ENCODE results near the gene CORO7.

CORO7 gene

DNA sequence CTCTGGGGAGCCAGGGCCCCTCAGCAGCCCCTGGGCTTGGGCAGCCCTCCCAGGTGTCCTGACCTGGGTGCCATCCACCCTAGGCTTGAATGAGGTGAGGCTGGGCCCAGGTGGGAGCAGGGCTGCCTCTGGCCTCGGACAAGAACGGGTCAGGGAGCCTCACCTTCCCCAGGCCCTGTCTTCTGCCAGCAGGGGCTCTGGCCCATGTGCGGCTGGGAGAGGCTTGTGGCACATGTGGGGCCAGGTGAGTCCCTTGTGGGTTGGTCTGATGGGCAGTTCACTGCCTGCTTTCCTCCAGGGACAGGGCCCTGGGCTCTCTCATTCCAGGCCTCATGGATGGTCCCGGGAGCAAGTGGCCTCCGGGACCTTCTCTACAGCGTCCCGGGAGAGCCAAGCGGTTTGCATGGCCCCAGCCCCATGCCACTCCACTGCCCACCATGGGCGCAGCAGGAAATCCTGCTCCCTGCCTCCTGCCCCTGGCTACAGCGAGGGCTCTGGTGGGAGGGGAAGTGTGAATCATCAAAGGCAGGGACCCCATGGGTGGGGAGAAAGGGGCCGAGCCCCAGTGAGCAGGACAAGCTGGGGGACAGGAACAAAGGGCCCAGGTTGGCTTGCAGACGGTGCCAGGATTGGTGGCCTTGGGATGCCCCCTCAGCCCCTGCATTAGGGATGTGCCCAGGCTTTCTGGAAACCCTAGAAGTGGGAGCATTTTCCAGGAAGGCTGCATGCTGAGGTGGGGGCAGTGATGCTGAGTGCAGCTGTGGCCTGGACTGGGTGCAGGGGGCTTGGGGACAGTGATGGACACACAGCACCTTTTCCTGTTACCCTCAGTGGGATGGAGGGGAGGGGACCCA lies 32.6 kb downstream of the CORO7 start:
- TF ChIP-seq, protein P1, sequence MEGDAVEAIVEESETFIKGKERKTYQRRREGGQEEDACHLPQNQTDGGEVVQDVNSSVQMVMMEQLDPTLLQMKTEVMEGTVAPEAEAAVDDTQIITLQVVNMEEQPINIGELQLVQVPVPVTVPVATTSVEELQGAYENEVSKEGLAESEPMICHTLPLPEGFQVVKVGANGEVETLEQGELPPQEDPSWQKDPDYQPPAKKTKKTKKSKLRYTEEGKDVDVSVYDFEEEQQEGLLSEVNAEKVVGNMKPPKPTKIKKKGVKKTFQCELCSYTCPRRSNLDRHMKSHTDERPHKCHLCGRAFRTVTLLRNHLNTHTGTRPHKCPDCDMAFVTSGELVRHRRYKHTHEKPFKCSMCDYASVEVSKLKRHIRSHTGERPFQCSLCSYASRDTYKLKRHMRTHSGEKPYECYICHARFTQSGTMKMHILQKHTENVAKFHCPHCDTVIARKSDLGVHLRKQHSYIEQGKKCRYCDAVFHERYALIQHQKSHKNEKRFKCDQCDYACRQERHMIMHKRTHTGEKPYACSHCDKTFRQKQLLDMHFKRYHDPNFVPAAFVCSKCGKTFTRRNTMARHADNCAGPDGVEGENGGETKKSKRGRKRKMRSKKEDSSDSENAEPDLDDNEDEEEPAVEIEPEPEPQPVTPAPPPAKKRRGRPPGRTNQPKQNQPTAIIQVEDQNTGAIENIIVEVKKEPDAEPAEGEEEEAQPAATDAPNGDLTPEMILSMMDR (IDR thresholded peaks at IDR 0.05; ENCODE audit: borderline replicate concordance, control extremely low read depth, extremely low read depth, insufficient read depth, missing control alignments) = no peak
- in situ Hi-C loops (cut with MboI; ENCODE audit: low sequenced_read_pairs, unreplicated experiment) = no loop called here
- DNase-seq (ENCODE audit: low spot score) = no peak

DNA sequence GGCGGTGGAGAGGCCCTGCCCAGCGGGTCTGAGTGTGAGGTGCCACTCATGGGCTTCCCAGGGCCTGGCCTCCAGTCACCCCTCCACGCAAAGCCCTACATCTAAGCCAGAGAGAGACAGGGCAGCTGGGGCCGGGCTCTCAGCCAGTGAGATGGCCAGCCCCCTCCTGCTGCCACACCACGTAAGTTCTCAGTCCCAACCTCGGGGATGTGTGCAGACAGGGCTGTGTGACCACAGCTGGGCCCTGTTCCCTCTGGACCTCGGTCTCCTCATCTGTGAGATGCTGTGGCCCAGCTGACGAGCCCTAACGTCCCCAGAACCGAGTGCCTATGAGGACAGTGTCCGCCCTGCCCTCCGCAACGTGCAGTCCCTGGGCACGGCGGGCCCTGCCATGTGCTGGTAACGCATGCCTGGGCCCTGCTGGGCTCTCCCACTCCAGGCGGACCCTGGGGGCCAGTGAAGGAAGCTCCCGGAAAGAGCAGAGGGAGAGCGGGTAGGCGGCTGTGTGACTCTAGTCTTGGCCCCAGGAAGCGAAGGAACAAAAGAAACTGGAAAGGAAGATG lies 33.5 kb downstream of the CORO7 start:
- in situ Hi-C loops (cut with MboI; ENCODE audit: low sequenced_read_pairs, unreplicated experiment) = no loop called here
- DNase-seq (ENCODE audit: low spot score) = no peak
- TF ChIP-seq, protein P1 (IDR thresholded peaks at IDR 0.05; ENCODE audit: borderline replicate concordance, control extremely low read depth, extremely low read depth, insufficient read depth, missing control alignments) = no peak

- no peak for DNase-seq (ENCODE audit: low spot score)
Measured at GRCh38 chr16:4381935-4382794, 34.2 kb downstream of the CORO7 start.

GRCh38 chr16:4381072-4381934 lies 35.1 kb downstream of the CORO7 start:
- in situ Hi-C loops (cut with MboI; ENCODE audit: low sequenced_read_pairs, unreplicated experiment) = no loop called here
- TF ChIP-seq, protein P1 (IDR thresholded peaks at IDR 0.05; ENCODE audit: borderline replicate concordance, control extremely low read depth, extremely low read depth, insufficient read depth, missing control alignments) = no peak

More at GRCh38 chr16:4381935-4382794, 34.2 kb downstream of the CORO7 start:
- TF ChIP-seq, protein P1 (IDR thresholded peaks at IDR 0.05; ENCODE audit: borderline replicate concordance, control extremely low read depth, extremely low read depth, insufficient read depth, missing control alignments) = no peak
- in situ Hi-C loops (cut with MboI; ENCODE audit: low sequenced_read_pairs, unreplicated experiment) = no loop called here

DNA sequence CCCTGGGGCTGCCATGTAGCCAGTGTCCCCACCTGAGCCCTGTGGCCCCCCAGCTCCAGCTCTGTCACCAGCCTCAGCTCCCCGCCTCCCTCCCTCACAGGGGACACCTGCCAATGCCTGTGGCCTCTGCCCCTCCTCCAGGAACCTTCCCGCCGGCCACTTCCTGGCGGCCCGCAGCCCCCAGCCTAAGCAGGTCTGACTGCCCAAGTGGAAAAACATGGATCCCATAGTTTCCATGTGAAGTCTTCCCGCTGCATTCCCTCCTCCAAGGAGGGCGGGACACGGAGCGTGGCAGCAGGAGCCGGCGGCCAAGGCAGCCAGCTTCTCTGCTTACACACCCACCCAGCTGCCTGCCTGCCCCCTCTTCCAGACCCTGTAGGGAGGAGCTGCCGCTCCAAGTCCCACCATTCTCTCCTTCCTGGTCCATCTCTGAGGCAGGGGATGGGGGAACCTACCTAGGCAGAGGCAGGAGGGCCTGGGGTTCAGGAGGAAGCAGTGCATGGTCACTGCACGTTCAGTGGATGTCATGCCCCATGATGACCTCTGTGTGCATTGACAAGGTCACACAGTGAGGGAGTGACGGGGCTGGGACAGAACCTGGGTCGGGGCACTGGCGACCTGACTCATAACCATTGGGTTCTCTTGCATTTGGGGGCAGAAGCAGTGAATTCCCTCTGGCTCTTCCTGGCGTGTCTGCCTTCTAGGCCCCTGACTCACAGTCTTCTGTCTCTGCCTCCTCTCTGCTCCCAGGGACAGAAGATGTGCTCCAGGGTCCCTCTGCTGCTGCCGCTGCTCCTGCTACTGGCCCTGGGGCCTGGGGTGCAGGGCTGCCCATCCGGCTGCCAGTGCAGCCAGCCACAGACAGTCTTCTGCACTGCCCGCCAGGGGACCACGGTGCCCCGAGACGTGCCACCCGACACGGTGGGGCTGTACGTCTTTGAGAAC lies 36.0 kb downstream of the CORO7 start:
- TF ChIP-seq, protein P1 (IDR thresholded peaks at IDR 0.05; ENCODE audit: borderline replicate concordance, control extremely low read depth, extremely low read depth, insufficient read depth, missing control alignments) = no peak
- in situ Hi-C loops (cut with MboI; ENCODE audit: low sequenced_read_pairs, unreplicated experiment) = no loop called here
- DNase-seq (ENCODE audit: low spot score) = no peak

More at GRCh38 chr16:4381072-4381934, 35.1 kb downstream of the CORO7 start:
- DNase-seq (ENCODE audit: low spot score) = no peak

Data from GM13976 (cell line).